CD4-positive, alpha-beta T cell treated with Interleukin-15 for 4 hours (primary cell): ENCODE results near the gene PARP1.
A peak's percentile ranks its signal among the peaks of the same experiment; 100 is the strongest.

Source experiments
- DNase-seq: peaks from one replicate; pipeline ENCODE4 v3.0.0-alpha.2; 2020; ENCODE audit warnings: low spot score

The PARP1 gene

DNA sequence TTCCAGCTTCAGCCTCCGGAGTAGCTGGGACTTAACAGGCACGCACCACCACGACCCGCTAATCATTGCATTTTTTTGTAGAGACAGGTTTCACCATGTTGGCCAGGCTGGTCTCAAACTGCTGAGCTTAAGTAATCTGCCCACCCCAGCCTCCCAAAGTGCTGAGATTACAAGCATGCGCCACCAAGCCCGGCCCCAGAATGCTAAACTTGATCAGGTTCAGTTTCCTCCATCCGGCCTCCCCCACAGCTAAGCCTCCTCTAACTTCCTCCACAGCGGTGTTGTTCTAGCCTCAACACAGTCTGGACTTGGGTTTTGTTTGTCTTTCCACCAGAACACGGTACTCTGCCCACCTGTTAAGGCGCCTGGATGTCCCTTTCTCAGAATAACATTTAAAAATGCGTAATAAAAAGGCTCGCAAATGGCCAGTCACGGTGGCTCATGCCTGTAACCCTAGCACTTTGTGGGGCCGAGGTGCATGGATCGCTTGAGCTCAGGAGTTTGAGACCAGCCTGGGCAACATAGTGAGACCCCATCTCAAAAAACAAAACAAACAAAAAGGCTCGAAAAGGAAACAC is 2.4 kb downstream of the PARP1 start:
- peak; percentile 21 for DNase-seq

DNA sequence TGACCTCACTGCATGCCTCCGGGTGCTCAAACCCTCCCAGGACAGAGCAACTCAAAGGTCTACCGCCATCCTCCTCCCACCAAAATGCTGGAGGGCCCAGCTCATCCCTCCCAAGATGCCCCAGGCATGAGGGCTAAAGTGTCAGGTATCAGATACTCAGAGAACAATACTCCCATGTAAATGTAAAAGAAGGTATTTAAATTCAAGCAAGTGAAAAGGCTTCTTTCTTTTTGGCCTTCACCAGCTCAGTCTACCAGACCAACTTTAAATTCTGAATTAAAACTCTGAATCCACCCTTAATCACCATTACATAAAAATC is 3.0 kb downstream of the PARP1 start:
- no peak for DNase-seq

DNA sequence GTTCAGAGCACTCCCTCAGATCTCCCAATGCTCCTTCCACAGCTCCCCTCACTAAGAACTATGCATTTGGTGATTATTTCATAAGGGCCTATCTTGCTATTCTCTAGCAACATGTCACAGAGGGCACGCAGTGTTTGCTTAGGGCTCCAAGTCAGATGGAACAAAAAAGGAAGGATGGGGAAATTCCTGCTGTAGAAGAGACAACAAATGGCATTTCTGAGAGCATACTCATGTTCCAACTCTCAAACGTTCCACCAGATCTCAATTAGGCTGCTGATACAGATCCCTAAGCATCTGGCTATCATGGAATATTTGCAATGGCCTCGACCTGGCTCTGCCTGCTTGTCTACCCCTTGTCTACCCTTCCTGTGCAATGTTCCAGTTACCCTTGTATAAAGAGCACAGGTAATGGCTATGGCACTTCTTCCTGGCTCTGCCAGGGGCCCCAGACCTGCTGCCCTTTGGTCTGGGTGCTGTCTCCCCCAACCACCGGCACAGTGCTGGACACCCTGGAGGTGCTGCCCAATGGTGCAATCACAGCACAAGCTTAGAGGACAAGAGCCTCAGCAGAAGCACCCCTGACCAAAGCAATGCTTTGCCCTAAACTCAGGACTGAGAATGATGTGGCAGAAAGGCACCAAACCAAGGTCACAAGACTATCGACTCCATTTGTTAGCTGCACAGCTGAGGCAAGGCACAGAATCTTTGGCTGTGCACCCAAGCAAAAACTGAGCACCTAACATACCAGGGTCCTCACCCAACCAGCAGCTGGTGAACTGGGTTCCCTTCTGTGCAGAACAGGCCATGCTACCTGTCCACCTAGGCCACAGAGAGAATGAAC is 3.6 kb downstream of the PARP1 start:
- no peak for DNase-seq

DNA sequence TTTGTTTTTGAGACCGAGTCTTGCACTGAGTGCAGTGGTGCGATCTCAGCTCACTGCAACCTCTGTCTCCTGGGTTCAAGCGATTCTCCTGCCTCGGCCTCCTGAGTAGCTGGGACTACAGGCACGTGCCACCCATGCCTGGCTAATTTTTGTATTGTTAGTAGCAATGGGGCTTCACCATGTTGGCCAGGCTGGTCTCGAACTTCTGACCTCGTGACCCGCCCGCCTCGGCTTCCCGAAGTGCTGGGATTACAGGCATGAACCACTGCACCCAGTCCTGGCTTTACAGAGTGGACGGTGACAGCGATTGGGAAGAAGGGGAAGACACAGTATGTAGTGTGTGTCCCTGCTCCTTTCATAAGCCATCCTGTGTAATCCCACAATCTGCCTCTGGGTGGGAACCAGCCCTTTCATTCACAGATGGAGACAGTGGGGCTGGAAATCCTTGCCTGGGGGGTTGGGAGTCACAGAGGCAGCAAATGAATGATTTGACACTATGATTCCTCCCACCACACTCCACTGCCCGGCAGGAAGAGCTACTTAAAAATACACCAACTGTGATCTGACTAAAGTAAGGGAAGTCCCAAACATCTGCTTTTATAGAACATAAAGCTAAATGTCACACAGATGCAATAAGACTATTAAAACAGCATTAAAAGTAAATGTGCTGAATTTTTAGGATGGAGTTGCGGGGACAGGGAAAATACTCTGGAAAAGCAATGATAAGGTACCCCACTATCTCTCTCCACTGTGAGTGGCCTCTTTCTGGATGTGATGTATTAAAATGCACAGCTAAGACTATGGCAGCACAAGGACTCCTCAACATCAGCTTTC is 4.5 kb downstream of the PARP1 start:
- DNase-seq = no peak

DNA sequence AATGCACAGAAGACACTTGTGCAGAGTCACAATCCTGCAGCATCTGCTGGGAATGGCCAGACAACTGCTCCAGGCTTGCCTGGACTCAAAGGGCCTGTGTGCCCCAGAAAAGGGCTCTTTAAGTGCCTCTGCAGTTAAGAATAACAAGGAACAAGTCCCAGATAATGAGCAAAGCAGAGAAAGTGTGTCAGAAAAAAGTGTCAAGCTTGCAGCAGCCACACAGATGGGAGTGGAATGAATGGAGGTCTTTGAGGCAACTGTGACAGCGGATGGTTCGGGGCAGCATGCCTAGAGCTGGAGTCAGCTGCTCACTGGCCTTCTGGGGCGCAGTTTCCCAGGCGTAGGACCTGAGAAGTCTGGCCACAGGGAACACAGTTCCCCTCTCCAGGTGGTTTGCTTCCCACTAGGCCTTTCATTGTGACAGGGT is 5.1 kb downstream of the PARP1 start:
- DNase-seq = no peak

DNA sequence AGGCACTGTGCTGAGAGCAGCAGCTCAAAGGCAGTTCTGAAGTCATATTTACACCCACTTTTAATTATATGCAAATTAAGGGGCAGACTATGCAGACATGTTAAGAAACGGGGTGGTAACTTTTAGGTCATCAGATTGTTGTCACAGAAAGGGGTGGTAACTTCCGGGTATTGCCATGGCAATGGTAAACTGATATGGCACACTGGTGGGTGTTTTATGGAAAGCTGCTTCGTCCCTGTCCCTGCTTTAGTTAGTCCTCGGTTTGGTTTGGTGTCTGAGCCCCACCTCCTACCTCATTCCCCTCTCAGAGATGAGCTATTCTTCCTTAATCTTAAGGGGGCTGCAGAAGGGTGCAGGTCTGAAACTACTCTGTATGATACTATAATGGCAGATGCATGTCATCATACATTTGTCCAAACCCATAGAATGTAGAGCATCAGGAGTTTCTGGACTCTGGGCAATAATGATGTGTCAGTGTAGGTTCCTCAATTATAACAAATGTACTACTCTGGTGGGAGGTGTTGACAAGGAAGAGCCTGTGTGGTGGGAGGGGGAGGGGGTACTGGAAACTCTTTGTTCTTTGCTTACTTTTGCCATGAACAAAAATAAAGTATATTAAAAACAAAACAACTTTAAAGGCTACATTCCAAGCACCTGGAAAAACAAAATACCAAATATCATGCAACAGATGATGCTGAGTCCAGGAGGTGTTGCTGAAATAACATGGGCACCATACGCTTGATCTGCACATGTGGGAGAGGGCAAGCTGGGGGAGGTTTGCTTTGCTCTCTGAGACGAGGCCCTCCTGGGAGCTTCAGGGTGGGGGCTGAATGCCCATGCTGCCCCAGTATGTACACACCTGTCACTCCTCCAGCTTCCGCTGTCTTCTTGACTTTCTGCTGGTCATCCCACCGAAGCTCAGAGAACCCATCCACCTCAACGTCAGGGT is 6.3 kb downstream of the PARP1 start:
- no peak for DNase-seq

DNA sequence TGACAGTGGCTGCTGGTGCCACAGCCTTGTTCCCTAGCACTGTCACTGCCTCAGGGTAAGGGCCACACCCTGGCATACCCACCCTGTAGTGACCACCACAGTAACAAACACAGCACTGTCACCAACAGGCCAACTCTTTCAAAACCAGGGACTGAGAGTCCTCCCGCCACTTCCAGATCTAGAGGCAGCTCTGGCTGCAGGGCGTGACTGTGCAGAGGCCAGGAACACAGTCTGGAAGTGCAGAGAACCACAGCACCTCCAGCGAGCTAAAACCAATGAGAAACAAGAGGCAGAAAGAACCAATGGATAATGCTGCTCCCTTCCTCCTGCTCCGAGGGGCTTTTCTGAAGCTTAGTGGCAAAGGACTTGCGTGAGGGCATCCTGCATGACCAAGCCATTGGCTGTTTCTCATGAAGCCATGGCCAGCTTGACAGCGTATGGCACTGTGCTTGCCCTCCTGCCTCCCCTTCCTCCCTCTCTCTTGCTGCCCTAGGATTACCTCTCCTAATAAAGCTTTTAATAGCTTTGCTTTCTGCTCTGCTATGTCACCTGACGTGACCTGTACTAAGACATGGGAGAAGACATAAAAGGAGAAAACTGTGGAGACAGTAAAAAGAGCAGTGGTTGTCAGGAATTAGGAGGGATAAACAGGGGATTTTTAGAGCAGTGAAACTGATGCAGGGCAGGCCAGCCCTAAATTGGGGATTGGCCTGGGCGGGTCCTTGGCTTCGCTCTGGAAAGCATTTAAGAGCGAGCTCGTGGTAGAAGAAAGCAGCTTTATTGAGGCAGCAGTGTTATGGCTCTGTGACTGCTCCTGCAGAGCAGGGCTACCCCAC is 7.2 kb downstream of the PARP1 start:
- no peak for DNase-seq

DNA sequence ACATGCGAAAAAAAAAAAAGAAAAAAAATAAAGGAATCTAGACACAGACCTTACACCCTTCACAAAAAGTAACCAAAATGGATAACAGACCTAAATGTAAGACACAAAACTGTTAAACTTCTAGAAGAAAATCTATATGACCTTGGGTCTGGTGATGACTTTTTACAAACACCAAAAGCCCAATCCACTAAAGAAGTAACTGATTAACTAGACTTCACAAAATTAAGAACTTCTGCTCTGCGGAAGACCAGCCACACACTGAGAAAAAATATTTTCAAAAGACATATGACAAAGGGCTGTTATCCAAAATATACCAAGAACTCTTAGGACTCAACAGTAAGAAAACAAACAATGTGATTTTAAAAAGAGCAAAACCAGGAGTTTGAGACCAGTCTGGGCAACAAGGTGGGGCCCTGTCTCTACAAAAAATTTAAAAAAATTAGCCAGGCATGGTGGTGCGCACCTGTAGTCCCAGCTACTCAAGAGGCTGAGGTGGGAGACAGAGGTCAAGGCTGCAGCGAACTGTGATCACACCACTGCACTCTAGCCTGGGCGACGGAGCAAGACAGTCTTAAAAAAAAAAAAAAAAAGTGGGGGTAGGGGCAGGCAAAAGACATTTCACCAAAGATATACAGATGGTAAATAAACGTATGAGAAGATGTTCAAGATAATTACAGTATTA is 9.8 kb downstream of the PARP1 start:
- no peak for DNase-seq

DNA sequence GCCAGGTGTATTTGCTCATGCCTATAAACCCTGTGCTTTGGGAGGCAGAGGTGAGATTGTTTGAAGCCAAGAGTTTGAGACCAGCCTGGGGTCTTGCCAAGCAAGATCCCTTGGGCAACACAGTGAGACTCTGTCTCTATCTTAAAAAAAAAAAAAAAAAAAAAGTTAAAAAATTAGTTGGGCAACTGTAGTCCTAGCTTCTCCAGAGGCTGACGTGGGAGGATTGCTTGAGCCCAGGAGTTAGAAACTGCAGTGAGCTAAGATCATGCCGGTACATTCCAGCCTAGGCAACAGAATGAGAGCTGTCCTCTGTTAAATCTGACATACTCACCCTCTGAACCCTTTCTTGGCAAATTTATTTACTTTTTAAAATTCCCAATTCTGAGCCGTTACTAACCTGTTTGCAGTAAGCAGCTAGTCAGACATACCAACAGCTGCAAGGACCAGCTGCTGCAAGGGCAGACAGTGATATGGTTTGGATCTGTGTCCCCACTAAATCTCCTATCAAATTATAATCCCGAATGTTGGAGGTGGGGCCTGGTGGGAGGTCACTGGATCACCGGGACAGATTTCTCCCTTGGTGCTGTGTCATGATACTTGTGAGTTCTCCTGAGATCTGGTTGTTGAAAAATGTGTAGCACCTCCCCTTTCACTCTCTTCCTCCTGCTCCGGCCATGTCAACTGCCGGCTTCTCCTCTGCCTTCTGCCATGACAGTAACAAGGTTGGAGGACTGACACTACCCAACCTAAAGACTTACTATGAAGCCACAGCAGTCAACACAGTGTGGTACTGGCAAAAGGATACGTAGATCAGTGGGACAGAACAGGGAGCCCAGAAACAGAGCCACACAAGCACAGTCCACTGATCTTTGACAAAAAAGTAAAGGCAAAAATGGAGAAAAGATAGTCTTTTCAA is 10.6 kb downstream of the PARP1 start:
- DNase-seq = no peak

DNA sequence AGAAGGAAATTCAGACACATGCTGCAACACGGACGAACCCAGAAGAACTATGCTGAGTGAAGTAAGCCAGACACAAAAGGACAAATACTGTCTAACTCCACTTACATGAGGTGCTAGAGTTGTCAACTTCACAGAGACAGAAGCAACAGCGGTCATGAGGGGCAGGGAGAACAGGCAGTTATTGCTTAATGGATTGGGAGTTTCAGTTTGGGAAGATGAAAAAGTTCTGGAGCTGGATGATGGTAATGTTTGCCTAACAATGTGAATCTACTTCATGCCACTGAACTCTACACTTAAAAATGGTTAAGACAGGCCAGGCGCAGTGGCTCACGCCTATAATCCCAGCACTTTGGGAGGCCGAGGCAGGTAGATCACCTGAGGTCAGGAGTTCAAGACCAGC is 12.1 kb downstream of the PARP1 start:
- DNase-seq = no peak

DNA sequence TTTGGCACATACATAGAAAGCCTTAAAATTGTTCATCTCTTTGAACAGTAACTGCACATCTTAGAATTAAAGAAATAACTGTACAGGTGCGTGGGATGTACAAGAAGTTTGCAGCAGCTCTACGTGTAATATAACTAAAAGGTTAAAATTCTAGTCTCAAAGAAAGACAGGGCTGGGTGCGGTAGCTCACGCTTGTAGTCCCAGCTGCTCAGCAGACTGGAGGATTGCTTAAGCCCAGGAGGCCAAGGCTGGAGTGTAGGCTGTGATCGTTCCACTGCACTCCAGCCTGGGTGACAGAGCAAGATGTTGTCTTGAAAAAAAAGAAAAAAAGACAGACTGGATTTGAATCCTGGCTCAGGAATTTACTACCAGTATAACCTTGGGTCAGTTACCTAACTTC is 13.4 kb downstream of the PARP1 start:
- DNase-seq = no peak

DNA sequence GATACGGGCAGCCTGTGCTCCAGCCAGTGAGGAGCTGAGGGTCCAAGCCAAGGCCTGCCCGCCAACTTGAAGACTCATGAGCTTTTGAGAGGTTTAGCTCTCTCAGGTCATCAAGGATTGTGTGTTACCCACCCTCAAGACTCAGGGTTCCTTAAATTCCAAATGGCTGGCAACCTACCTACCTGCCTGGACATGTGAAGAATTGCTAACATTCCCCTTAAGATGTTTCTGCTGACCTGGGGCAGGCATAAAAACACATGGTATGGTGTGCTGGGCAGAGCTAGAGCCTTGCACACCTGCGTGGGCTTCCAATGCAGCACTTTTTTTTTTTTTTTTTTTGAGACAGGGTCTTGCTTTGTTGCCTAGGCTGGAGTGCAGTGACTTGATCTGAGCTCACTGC is 17.2 kb downstream of the PARP1 start:
- DNase-seq = no peak

DNA sequence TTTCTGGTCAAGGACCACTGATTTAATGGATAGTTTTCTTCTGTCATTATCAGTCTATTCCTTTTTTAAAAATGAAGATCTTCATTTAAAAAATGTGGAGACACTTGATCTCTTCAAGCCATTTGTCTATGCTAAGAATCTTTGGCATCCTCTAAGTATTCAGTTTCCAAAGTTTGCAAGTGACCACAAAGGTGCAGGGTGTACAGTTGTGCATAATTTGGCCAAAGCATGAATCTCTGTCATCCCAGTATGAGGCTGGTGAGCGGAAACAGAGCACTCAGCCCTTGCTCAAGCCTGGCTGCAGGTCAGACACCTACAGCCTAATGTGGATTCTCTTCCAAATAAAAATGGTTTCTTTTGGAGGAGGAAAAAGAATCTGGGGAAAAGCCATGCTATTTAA is 19.8 kb downstream of the PARP1 start:
- DNase-seq = no peak

DNA sequence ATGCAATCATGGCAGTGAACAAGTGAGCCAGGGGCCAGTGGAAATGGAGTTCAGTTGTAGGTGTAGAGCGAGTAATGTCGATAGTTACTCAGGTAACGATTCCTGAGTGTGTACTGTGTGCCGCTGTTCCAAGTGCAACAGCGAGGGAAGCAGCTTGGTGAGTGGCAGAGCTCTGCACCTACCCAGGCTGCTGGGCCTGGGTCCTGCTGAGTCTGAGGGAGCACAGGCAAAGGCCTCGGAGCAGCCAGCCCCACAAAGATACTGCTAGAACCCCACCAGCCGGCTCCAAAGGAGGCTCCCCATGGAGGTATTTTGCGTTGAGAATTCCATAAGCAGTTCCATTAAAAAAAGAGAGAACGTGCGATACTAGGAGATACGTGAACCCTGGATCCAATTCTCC is 23.2 kb downstream of the PARP1 start:
- DNase-seq = no peak

DNA sequence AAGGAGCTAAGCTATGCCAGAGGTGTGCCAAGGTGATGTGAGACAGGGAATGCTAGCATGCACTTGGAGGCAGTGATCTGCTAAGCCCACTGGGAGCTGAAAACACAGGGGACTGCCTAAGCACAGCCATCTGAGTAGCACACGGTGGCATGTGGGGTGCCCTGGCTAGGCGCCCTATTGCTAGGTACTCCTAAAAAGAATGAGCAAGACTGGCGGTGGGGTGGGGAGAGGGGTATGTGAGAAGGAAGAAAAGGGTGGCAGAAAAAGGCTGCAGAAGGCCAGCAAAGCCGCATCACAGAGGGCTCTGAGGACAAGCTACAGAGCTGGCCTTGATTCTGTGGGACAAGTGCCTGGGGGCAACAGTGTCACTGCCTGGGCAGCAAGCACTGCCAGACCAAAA is 23.9 kb downstream of the PARP1 start:
- DNase-seq = no peak

DNA sequence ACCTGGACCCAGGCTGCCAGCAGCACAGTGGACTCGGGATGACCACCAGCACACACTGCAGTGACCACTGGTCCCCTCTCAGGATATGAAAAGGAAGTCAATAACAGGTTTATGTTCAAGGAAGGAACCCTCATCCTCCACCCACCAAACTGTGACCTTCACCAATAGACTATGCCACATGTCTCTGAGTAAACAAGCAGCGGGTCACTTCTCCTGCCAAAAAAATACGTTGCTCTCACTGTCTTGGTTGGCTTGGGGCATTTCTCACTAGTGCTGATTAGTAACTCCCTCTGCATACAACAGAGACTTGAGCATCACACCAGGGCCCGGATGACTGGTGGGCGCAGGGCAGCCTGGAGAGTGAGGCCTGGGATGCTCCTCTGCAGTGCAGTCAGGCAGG is 25.9 kb downstream of the PARP1 start:
- no peak for DNase-seq

DNA sequence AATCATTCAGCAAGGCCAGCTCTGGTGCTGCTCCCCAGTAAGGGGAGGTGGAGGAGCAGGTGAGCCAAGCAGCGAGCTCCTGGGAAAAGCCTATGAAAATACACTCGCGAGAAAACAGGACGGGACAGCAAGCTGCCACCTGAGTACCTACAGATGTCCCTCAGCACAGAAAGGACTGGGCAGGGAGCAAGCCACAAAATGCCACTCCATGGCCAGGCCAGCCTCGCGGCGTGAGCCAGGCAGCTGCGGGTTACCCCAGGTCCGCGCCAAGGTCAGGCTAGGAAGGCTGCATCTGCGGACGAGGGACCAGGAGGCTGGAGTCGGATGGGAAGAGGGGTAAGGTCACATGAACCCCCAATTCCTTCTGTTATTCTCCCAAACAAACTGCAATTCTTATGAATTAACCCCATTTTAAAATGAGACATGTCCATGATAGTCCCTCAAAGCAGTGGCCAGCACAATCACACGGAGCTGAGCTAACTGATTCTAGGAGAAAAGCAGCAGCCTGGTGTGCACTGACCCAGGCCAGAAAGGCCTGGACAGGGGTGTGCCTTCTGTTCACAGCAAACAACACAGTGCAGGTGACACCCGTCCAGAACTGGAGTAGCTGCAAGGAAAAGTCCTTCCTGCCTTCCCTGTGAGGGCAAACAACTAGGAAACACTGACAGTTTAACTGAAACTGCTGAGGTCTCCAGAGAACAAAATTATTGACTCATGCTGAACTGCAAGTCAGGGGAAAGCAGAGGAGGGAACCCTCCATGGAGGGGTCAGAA is 26.5 kb downstream of the PARP1 start:
- DNase-seq = no peak

DNA sequence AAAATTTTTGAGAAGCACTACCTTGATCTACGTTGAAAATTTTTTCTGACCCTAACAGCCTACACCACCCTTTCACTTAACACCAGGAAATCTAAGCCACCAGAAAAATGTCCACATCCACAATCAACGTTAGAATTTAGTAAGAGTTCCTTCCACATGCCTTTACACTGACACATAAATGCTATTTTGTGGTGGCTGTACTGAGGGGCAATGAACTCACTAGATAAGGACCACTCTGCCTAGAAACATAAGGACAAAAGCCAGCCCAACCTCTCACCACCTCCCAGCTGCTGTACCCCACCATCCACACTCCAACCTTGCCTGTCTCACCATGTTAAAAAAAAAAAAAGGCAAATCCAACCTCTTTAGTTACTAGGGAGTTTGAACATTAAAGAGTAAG is 29.8 kb downstream of the PARP1 start:
- DNase-seq = no peak

DNA sequence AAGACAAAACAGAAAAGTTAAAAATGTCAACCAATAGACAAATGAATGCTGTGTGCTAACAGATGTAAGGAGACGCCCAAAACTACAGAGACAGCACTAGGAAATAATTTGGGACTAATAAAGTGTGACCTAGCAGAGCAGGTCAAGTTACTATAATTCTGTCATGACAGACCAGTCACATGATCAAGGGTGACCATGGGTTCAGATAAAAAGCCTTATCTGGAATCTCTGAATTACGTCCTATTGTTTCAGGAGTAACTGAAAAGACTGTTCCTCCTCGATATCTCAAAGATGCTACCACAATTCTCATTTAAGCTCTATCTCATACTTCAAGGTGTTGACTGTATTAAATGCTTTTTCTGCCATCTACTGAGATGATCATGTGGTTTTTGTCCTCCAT is 31.6 kb downstream of the PARP1 start:
- no peak for DNase-seq
